Muscle of back (tissue), 11 donors: ENCODE data around the gene NR1H4. TPM values are rescaled to one million over a fixed set of nuclear protein-coding genes. Genes with fewer than 3 reads are reported as not detected.
"Not testable (repeated sequence)": the region's sequence is repeated elsewhere in the genome, so short reads cannot be mapped to it uniquely, and the experiment has no call there.

ENCODE experiments used
- DNase-seq, 3 donors: peaks; one replicate each; pipeline versions ENCODE4 v3.0.0 to v3.0.0-alpha.2; 2013
- polyA plus RNA-seq, 10 donors: library from polyadenylated mRNA; unstranded; fragments of 120-200 nt; gene quantifications; one replicate each; pipeline ENCODE4 v1.2.1, GENCODE V29; 2013; ENCODE audit not compliant: insufficient read length in 10 of 10

NR1H4 gene
- polyA plus RNA-seq, 10 donors = 0.07 to 0.61 (median 0.38) TPM; not detected in 7

- no peak for DNase-seq
These were observed 1.3 kb upstream of the NR1H4 start for GRCh38 chr12:100472325-100472724.

- no peak for DNase-seq
These were observed 483 bp upstream of the NR1H4 start for GRCh38 chr12:100473050-100473715.

GRCh38 chr12:100474617-100475016 lies 951 bp downstream of the NR1H4 start:
- DNase-seq = no peak

- DNase-seq = no peak
These were observed 2.5 kb downstream of the NR1H4 start for GRCh38 chr12:100476013-100476751.

- no peak for DNase-seq
These were observed 7.4 kb downstream of the NR1H4 start for GRCh38 chr12:100481021-100481420.

- DNase-seq = no peak
These were observed 10.7 kb downstream of the NR1H4 start for GRCh38 chr12:100484183-100484886.

- no peak for DNase-seq
These were observed 11.3 kb downstream of the NR1H4 start for GRCh38 chr12:100484891-100485471.

- DNase-seq = no peak
These were observed 12.3 kb downstream of the NR1H4 start for GRCh38 chr12:100485983-100486382.

- DNase-seq = peak in 2 of 3 donors; percentile 11 to 39
These were observed 15.7 kb downstream of the NR1H4 start for GRCh38 chr12:100489251-100489820.

GRCh38 chr12:100490056-100490455 lies 16.4 kb downstream of the NR1H4 start:
- peak in 2 of 3 donors; percentile 29 to 61 for DNase-seq

GRCh38 chr12:100491104-100491503 lies 17.4 kb downstream of the NR1H4 start:
- DNase-seq = no peak

GRCh38 chr12:100493396-100494012 lies 19.8 kb downstream of the NR1H4 start:
- DNase-seq = no peak

- DNase-seq = no peak
These were observed 20.4 kb downstream of the NR1H4 start for GRCh38 chr12:100494026-100494425.

GRCh38 chr12:100494538-100494937 lies 20.9 kb downstream of the NR1H4 start:
- DNase-seq = no peak

GRCh38 chr12:100497105-100497795 lies 23.6 kb downstream of the NR1H4 start:
- DNase-seq = no peak

GRCh38 chr12:100498141-100498540 lies 24.5 kb downstream of the NR1H4 start:
- no peak for DNase-seq

- DNase-seq = peak in 1 of 3 donors; percentile 7
These were observed 25.8 kb downstream of the NR1H4 start for GRCh38 chr12:100499416-100499815.

GRCh38 chr12:100502718-100503117 lies 29.1 kb downstream of the NR1H4 start:
- DNase-seq = not testable (repeated sequence)

GRCh38 chr12:100503228-100503628 lies 29.6 kb downstream of the NR1H4 start:
- DNase-seq = no peak

- DNase-seq = no peak
These were observed 31.1 kb downstream of the NR1H4 start for GRCh38 chr12:100504804-100505203.

GRCh38 chr12:100508751-100509150 lies 35.1 kb downstream of the NR1H4 start:
- DNase-seq = peak in 2 of 3 donors; percentile 14 to 35
